Superior temporal gyrus (tissue), 1 donor: Measurements from ENCODE around the gene ZNF428.
"Not testable (repeated sequence)": the region's sequence is repeated elsewhere in the genome, so short reads cannot be mapped to it uniquely, and the experiment has no call there.

Source experiments
- DNase-seq: peaks from one replicate; pipeline ENCODE4 v3.0.0-alpha.2; 2016; ENCODE audit errors: extremely low spot score

The ZNF428 gene

GRCh38 chr19:43592800-43593350, 26.6 kb downstream of the ZNF428 start:
- no peak for DNase-seq

- no peak for DNase-seq
Measured at GRCh38 chr19:43591904-43592772, 27.3 kb downstream of the ZNF428 start.

- DNase-seq, result no peak
Measured at GRCh38 chr19:43589678-43590077, 29.8 kb downstream of the ZNF428 start.

DNA sequence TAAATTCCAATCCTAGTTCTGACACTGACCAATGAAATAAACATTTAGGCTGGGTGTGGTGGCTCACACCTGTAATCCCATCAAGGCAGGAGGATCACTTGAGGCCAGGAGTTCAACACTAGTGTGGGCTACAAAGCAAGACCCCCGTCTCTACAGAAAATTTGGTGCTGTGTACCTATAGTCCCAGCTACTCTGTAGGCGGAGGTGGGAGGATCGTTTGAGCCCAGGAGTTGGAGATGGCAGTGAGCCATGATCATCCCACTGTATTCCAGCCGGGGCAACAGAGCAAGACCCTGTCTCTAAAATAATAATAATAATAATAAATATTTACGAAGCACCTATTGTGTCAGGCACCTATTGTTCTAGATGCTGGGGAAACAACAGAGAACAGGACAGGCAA, 30.2 kb downstream of the ZNF428 start:
- DNase-seq, result no peak

- not testable (repeated sequence) for DNase-seq
Measured at GRCh38 chr19:43587029-43587428, 32.4 kb downstream of the ZNF428 start.

- no peak for DNase-seq
Measured at GRCh38 chr19:43586346-43586745, 33.1 kb downstream of the ZNF428 start.

- DNase-seq, result no peak
Measured at GRCh38 chr19:43584484-43584883, 34.9 kb downstream of the ZNF428 start.

DNA sequence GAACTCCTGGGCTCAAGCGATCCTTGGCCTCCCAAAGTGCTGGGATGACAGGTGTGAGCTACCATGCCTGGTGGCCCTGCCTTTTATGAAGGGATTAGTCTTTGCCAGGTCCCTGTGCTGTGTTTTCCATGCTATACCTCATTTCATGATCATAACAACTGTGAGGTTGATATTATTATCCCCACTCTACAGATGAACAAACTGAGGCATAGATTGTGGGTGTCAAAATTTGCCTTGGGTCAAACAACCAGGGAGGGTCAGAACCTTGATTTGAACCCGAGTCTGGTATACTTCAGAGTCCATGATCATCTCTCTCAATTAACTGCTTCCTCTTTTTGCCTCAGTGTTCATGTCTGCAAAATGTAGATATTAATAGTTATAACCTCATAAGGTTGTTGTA, 36.9 kb downstream of the ZNF428 start:
- DNase-seq, result no peak

GRCh38 chr19:43581467-43581866, 38.0 kb downstream of the ZNF428 start:
- no peak for DNase-seq

DNA sequence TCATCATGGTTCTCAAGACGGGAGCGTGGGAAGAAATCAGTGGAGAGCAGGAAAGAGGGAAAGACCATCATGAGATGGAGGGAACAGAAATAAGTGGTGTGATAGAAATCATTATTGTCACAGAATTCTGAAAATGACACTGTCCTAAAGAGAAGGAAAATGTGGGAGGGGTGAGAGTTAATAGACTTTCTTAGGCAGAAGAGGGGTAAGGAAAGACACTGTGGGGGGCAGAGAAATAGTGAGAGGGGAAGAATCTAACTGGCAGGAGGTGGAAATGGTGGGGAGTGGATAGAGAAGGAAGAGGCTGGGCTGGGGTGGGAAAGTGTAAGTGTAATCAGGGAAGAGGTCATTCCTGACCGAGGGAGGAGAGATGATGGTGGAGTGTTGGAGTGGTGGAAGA, 40.6 kb downstream of the ZNF428 start:
- DNase-seq, result no peak

- no peak for DNase-seq
Measured at GRCh38 chr19:43575955-43576878, 43.2 kb downstream of the ZNF428 start.

- DNase-seq, result peak; percentile 99
Measured at GRCh38 chr19:43575156-43575950, 44.1 kb downstream of the ZNF428 start, which contains the start of the genes PINLYP and XRCC1. Gene PINLYP, plus strand, starts transcription at chr19:43575801. Its CDS starts 1,391 bp downstream, at chr19:43577192. Gene XRCC1, minus strand, starts transcription at chr19:43575527. Its CDS starts 69 bp downstream, at chr19:43575458.

GRCh38 chr19:43574424-43575155, 44.8 kb downstream of the ZNF428 start:
- no peak for DNase-seq

- DNase-seq, result no peak
Measured at GRCh38 chr19:43572171-43572588, 47.2 kb downstream of the ZNF428 start.

DNA sequence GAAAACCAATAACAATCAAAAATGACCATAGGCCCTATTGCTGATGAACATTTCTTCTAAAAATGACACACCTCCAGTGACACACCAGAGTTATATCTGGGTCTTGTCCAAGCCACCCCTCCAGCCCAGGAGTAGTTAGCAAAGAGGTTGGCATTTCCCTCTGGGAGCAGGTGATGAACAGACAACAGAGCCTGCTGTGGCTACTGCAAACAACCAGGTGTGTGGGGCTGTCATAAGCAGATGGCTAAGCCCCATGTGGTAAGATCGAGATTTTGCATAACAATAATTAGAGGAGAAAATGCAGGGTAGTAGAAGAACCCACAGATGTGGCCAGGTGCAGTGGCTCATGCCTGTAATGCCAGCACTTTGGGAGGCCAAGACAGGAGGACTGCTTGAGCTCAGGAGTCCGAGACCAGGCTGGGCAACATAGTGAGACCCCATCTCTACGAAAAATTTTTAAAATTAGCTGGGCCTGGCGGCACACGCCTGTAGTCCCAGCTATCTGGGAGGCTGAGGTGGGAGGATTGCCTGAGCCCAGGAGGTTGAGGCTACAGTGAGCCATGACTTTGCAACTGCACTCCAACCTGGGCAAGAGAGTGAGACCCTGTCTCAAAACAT, 49.1 kb downstream of the ZNF428 start:
- no peak for DNase-seq

GRCh38 chr19:43569657-43570056, 49.8 kb downstream of the ZNF428 start:
- DNase-seq, result no peak

- DNase-seq, result peak; percentile 41
Measured at GRCh38 chr19:43564800-43565199, 54.6 kb downstream of the ZNF428 start.

DNA sequence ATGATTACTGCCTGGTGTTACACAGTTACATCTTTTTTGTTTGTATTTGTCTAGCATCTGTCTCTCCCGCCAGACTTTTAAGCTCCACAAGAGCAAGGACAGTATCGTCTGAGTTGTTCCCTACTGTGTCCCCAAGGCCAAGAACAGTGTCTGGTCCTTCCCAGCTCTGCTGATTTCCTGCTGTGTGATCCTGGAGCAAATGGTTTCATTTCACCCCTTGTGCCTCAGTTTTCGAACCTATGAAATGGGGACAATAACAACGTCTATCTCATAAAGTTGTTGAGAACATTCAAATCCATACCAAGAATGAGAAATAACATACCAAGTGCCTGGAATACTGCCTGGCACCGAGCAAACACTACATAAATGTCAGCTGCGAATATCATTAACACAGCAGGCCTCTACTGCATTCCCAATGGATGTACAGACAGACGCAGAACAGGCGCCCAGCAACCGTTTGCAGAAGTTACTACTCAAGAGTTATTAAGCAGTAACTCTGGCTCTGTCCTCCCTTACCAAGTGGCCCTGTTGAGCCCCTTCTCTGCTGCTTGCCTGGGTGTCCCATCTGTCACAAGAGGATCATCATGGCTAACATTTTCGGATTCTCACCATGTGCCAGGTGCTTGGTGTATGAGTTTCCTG, 55.5 kb downstream of the ZNF428 start:
- no peak for DNase-seq

DNA sequence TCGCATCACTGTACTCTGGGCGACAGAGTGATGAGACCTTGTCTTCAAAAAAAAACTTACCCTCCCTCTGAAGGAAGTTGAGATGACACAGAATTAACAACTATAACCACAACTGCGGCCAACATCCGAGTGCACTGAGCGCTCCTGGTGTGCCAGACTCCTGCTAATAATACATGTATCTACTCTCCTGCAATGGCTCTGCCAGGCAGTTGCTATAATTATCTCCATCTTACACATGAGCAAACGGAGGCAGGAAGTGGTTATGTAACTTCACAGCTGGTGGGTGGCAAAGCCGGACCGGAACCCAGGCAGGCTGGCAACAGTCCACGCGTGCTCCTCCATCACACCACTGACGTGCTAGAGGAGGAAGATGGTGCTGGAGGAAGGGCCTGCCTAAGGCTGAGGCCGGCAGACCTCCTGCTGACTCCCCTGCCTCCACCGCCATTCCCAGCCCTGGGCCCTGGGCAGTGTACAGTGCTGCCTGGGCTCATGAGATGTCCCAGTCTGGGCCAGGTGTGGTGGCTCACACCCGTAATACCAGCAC, 56.7 kb downstream of the ZNF428 start:
- DNase-seq, result peak; percentile 84
